HG03439 (cell line): Measurements from ENCODE around the gene SORCS2.
"Not testable (repeated sequence)": the region's sequence is repeated elsewhere in the genome, so short reads cannot be mapped to it uniquely, and the experiment has no call there.

Experiments used
- ATAC-seq: cut with Tn5 transposase; IDR thresholded peaks from one replicate; pipeline ENCODE4 v1.9.1; 2021; ENCODE audit warnings: mild to moderate bottlenecking, moderate library complexity; ENCODE audit not compliant: unreplicated experiment

The SORCS2 gene

GRCh38 chr4:7159923-7160322 is 32.4 kb upstream of the SORCS2 start:
- ATAC-seq: no peak

GRCh38 chr4:7160439-7160838 is 31.9 kb upstream of the SORCS2 start:
- no peak for ATAC-seq

- ATAC-seq: no peak
These were observed 31.3 kb upstream of the SORCS2 start for GRCh38 chr4:7160951-7161440.

GRCh38 chr4:7161721-7162214 is 30.6 kb upstream of the SORCS2 start:
- ATAC-seq: no peak

- ATAC-seq: not testable (repeated sequence)
These were observed 27.1 kb upstream of the SORCS2 start for GRCh38 chr4:7165056-7165873.

GRCh38 chr4:7165874-7166201 is 26.5 kb upstream of the SORCS2 start:
- ATAC-seq: no peak

GRCh38 chr4:7166237-7166636 is 26.1 kb upstream of the SORCS2 start:
- ATAC-seq: no peak

GRCh38 chr4:7166981-7167700 is 25.2 kb upstream of the SORCS2 start:
- no peak for ATAC-seq

- no peak for ATAC-seq
These were observed 24.6 kb upstream of the SORCS2 start for GRCh38 chr4:7167706-7168105.

GRCh38 chr4:7168106-7168505 is 24.2 kb upstream of the SORCS2 start:
- no peak for ATAC-seq

GRCh38 chr4:7169134-7169533 is 23.2 kb upstream of the SORCS2 start:
- no peak for ATAC-seq

- no peak for ATAC-seq
These were observed 22.3 kb upstream of the SORCS2 start for GRCh38 chr4:7170012-7170411.

GRCh38 chr4:7171191-7171900 is 21.0 kb upstream of the SORCS2 start:
- no peak for ATAC-seq

- no peak for ATAC-seq
These were observed 19.8 kb upstream of the SORCS2 start for GRCh38 chr4:7172508-7172907.

GRCh38 chr4:7172946-7173345 is 19.4 kb upstream of the SORCS2 start:
- no peak for ATAC-seq

GRCh38 chr4:7173841-7174449 is 18.4 kb upstream of the SORCS2 start:
- no peak for ATAC-seq

GRCh38 chr4:7179158-7179557 is 13.2 kb upstream of the SORCS2 start:
- ATAC-seq: no peak

- no peak for ATAC-seq
These were observed 11.4 kb upstream of the SORCS2 start for GRCh38 chr4:7180938-7181337.

GRCh38 chr4:7182616-7183015 is 9.7 kb upstream of the SORCS2 start:
- no peak for ATAC-seq

- no peak for ATAC-seq
These were observed 9.2 kb upstream of the SORCS2 start for GRCh38 chr4:7183161-7183560.
